ENCODE measurements around the gene ZNF71. TPM values are rescaled to one million over a fixed set of nuclear protein-coding genes. Genes with fewer than 3 reads are reported as not detected.

The ZNF71 gene
- polyA plus RNA-seq, 1 experiment = 6.6 TPM

DNA sequence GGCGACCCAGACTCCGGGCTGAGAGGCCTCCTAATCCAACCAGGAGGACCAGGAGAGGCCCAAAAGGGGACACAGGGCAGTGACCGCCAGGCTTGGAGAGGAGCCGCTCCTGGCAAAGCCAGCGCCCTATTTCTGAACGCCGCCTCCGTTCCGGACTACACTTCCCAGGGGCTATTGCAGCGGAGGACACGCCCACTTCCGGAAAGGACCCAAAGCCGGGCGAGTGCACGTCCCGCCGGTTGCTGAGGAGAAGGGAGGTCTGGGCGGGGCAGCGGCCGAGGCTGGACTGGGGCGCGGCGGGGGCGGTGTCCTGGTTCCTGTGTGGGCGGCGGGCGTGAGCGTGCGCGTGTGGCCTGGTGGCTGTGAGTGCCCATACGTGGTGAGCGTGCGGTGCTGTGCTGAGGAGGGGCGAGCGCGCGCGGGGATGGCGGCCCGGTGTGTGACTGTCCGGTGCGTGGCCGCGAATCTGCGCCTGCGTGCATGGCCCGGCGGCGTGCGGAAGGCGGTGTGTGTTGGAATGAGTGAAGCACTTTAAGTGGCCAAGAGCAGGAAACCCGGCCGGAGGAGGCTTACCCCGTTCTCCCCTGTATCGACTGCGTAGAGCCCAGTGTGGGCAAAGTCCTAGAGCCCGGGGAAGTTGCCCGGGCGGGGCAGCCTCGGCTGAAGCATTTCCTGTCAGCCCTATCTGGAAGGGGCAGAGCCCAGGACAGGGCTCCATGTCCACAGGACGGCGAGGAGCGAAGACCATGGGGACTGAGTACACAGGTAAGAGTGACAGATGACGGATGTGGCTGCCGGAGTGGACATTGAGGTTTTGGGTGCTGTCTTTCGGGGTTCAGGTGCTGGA lies 27.6 kb upstream of the ZNF71 start, which contains the start of gene ZNF470:
Gene ZNF470 (plus strand): TSS at position 195 of the 847 bp plus-strand sequence. CDS start 2,844 bp downstream, outside the sequence.
- peak; percentile 46 for DNase-seq (ENCODE audit: low read depth)
- POLR2A ChIA-PET = no interaction called here
- Histone ChIP-seq H3K4me3 (ENCODE audit: low read depth, low read length) (peak within 1 kb of the TSS; percentile 86), H3K27me3 (ENCODE audit: control insufficient read depth, insufficient read depth, low read length) (no peaks in the 10 kb centered on the region), H3K36me3 (ENCODE audit: control insufficient read depth, insufficient read depth, low read length) (peaks cover 6% of the 10 kb centered on the region)
- CTCF ChIA-PET = interaction anchor here (0.6 kb wide), 1 partner anchor 857 kb away, joined by 3 read pairs; no protein-coding TSS in a partner anchor
- TF ChIP-seq CTCF (IDR thresholded peaks at IDR 0.05; ENCODE audit: insufficient read depth, low read depth, low read length) = no peak

DNA sequence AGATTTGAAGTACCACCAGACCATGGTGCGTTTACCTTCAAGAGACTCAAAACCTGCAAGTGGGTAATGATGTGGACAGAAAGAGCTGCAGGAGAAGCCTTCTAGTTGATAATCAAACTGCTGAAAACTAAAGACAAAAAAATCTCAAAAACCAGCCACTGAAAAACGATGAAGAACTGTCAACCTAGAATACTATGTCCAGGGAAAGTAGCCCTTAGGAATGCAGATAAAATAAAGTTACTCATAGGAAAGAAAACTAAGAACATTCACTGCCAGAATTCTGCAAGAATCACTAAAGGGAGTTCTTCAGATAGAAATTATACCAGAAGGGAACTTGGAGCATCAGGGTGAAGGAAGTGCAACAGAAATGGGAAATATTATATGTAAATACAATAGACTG lies 22.5 kb upstream of the ZNF71 start:
- Histone ChIP-seq H3K27me3 (ENCODE audit: control insufficient read depth, insufficient read depth, low read length) (no peaks in the 10 kb centered on the region), H3K36me3 (ENCODE audit: control insufficient read depth, insufficient read depth, low read length) (peaks cover 7% of the 10 kb centered on the region), H3K4me3 (ENCODE audit: low read depth, low read length) (no peak overlapping the region)
- TF ChIP-seq CTCF (IDR thresholded peaks at IDR 0.05; ENCODE audit: insufficient read depth, low read depth, low read length) = no peak
- POLR2A ChIA-PET = no interaction called here
- DNase-seq (ENCODE audit: low read depth) = no peak
- CTCF ChIA-PET = no interaction called here

- no peak overlapping the region for H3K4me3 ChIP-seq (ENCODE audit: low read depth, low read length)
- peaks cover 7% of the 10 kb centered on the region for H3K36me3 ChIP-seq (ENCODE audit: control insufficient read depth, insufficient read depth, low read length)
- CTCF ChIA-PET = no interaction called here
- POLR2A ChIA-PET = interaction anchor here (0.5 kb wide), 1 partner anchor 50 kb away, joined by 5 read pairs; no protein-coding TSS in a partner anchor
- no peaks in the 10 kb centered on the region for H3K27me3 ChIP-seq (ENCODE audit: control insufficient read depth, insufficient read depth, low read length)
- DNase-seq (ENCODE audit: low read depth) = no peak
- no peak for TF ChIP-seq CTCF (IDR thresholded peaks at IDR 0.05; ENCODE audit: insufficient read depth, low read depth, low read length)
These were observed 21.2 kb upstream of the ZNF71 start for GRCh38 chr19:56573914-56574313.

- ChIA-PET CTCF (no interaction called here), POLR2A (no interaction called here)
- H3K36me3 ChIP-seq (ENCODE audit: control insufficient read depth, insufficient read depth, low read length) = peaks cover 1% of the 10 kb centered on the region
- no peak for TF ChIP-seq CTCF (IDR thresholded peaks at IDR 0.05; ENCODE audit: insufficient read depth, low read depth, low read length)
- no peak overlapping the region for H3K4me3 ChIP-seq (ENCODE audit: low read depth, low read length)
- DNase-seq (ENCODE audit: low read depth) = no peak
- no peaks in the 10 kb centered on the region for H3K27me3 ChIP-seq (ENCODE audit: control insufficient read depth, insufficient read depth, low read length)
These were observed 17.1 kb upstream of the ZNF71 start for GRCh38 chr19:56577719-56578602.

DNA sequence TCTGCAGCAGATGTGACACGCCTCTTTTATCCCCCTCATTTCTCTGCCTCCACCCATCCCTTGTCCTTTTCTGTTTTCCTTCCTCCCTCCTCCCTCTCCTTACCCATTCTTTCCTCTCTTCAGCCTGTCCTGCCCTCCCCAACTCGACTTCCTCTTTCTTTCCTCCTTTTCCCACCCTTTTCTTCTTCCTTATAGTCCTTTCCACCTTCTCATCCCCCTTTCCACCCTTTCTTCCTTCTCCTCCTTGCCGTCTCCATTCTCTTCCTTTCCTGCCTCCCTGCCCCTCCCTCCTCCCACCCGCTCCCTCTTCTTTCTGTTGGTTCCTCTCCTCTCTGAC lies 688 bp upstream of the ZNF71 start:
- DNase-seq (ENCODE audit: low read depth) = no peak
- Histone ChIP-seq H3K4me3 (ENCODE audit: low read depth, low read length) (peak overlapping the region; percentile 99), H3K27me3 (ENCODE audit: control insufficient read depth, insufficient read depth, low read length) (no peaks in the 10 kb centered on the region), H3K36me3 (ENCODE audit: control insufficient read depth, insufficient read depth, low read length) (no peaks in the 10 kb centered on the region; the same call in 1 of the 2 replicates)
- ChIA-PET POLR2A (no interaction called here), CTCF (no interaction called here)
- TF ChIP-seq CTCF (IDR thresholded peaks at IDR 0.05; ENCODE audit: insufficient read depth, low read depth, low read length) = no peak
